GM06990 (cell line): Measurements from ENCODE around the gene INTS1.

Source experiments
- DNase-seq: peaks from one replicate; pipeline ENCODE4 v3.0.0-alpha.2; 2011; ENCODE audit not compliant: insufficient read length; ENCODE audit errors: extremely low read depth
- H3K27me3 ChIP-seq: replicated peaks from 2 replicates; pipeline ENCODE4 v1.6.0; 2011; ENCODE audit warnings: low read length; ENCODE audit not compliant: control insufficient read depth, insufficient read depth
- H3K36me3 ChIP-seq: 2 replicates; pipeline ENCODE4 v1.5.1; 2011; ENCODE audit warnings: low read length; ENCODE audit not compliant: control insufficient read depth, insufficient read depth
- H3K4me3 ChIP-seq: replicated peaks from 2 replicates; pipeline ENCODE4 v1.5.1; 2011; ENCODE audit warnings: low read depth, mild to moderate bottlenecking, control low read depth, low read length
- CTCF ChIP-seq: IDR thresholded peaks from 2 replicates; pipeline ENCODE4 v1.5.1; 2011; ENCODE audit warnings: low read length, control low read depth, mild to moderate bottlenecking, inconsistent platforms; ENCODE audit not compliant: insufficient read depth, poor library complexity, severe bottlenecking

INTS1 gene

DNA sequence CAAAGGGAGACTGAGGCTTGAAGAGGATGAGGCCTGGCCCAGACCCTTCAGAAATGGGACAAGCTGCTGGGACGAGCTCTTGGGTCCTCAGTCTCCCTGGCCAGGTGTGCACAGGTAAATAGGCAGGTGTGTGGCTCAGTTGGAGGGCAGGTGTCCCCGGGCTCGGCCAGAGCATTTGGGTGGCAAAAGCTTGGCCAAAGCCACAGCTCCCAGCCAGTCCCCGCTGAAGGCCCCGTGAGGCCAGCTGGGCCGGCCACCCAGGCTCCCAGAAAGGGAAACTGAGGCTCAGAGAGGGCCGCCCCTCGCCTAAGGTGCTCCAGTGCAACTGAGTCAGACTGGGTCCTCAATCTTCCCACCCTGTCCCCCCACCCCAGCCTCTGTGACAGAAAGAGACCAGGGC is 82.2 kb downstream of the INTS1 start:
- DNase-seq: no peak
- no peak overlapping the region for H3K4me3 ChIP-seq
- H3K27me3 ChIP-seq: no peaks in the 10 kb centered on the region
- no peaks in the 10 kb centered on the region for H3K36me3 ChIP-seq
- no peak for TF ChIP-seq CTCF

DNA sequence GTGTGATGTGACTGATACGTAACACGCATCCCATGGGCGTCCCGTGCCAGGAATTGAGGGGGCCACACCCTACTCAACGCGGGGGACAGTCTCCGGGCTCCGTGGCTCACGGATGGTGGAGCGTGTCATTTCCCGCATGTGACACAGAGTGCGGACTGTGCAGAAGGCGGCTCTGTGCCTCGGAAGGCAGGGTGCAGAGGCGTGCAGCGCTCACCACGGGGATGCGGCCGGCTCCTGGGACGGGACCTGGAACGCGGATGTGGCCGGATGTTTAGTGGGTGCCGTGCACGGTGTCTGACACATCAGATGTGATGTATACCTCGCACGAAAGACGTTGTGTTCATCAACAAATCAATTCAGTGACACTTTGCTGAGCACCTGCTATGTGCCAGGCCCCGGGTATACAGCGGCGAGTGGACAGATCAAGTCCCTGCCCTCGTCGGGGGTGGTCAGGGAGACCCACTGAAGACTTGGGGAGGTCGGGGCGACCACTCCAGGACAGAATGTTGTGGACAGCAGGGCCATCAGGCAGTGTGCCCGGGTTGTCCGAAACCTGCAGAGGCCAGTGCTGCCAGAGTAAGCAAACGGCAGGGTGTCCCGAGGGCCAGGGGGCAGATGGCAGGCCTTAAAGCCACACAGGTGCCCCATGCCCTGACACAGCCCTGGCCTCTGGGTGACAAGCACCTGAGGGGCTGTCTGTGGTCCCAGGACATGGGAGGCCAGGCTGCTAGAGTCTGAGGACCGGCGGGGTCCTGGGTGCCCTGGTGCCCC is 83.0 kb downstream of the INTS1 start:
- no peak for DNase-seq
- Histone ChIP-seq H3K4me3 (no peak overlapping the region), H3K36me3 (no peaks in the 10 kb centered on the region), H3K27me3 (no peaks in the 10 kb centered on the region)
- TF ChIP-seq CTCF: no peak
